OCI-M1 (cell line): ENCODE data around the gene ADAMTS1.

Experiments
- DNase-seq: peaks from one replicate; lab custom pipeline; 2025; lab: John Stamatoyannopoulos, UW

The ADAMTS1 gene

GRCh38 chr21:26844258-26845065 lies 747 bp downstream of the ADAMTS1 start:
- peak; percentile 71 for DNase-seq

GRCh38 chr21:26843933-26844257 lies 1.3 kb downstream of the ADAMTS1 start:
- peak; percentile 70 for DNase-seq

- DNase-seq: peak; percentile 85
These were observed 2.0 kb downstream of the ADAMTS1 start for GRCh38 chr21:26842974-26843932.

GRCh38 chr21:26842300-26842699 lies 2.9 kb downstream of the ADAMTS1 start:
- DNase-seq: no peak

GRCh38 chr21:26840912-26841311 lies 4.3 kb downstream of the ADAMTS1 start:
- DNase-seq: no peak

- no peak for DNase-seq
These were observed 5.0 kb downstream of the ADAMTS1 start for GRCh38 chr21:26840201-26840600.

GRCh38 chr21:26837539-26837938 lies 7.7 kb downstream of the ADAMTS1 start:
- DNase-seq: no peak

- DNase-seq: no peak
These were observed 8.7 kb downstream of the ADAMTS1 start for GRCh38 chr21:26836528-26836927.

GRCh38 chr21:26835714-26836265 lies 9.4 kb downstream of the ADAMTS1 start:
- no peak for DNase-seq

GRCh38 chr21:26835027-26835713 lies 10.0 kb downstream of the ADAMTS1 start:
- peak; percentile 90 for DNase-seq

GRCh38 chr21:26834181-26834905 lies 10.9 kb downstream of the ADAMTS1 start:
- peak; percentile 24 for DNase-seq

GRCh38 chr21:26833460-26833939 lies 11.7 kb downstream of the ADAMTS1 start:
- DNase-seq: no peak

GRCh38 chr21:26833011-26833410 lies 12.2 kb downstream of the ADAMTS1 start:
- no peak for DNase-seq

GRCh38 chr21:26832546-26832945 lies 12.7 kb downstream of the ADAMTS1 start:
- peak; percentile 55 for DNase-seq

- DNase-seq: no peak
These were observed 18.4 kb downstream of the ADAMTS1 start for GRCh38 chr21:26826801-26827200.

GRCh38 chr21:26820509-26820908 lies 24.7 kb downstream of the ADAMTS1 start:
- DNase-seq: no peak

GRCh38 chr21:26819740-26820324 lies 25.4 kb downstream of the ADAMTS1 start:
- DNase-seq: no peak

GRCh38 chr21:26818906-26819305 lies 26.3 kb downstream of the ADAMTS1 start:
- DNase-seq: no peak

GRCh38 chr21:26815197-26815596 lies 30.0 kb downstream of the ADAMTS1 start:
- DNase-seq: no peak

GRCh38 chr21:26814386-26814785 lies 30.8 kb downstream of the ADAMTS1 start:
- no peak for DNase-seq
